Activated T-helper 17 cell treated with anti-CD3 and anti-CD28 coated beads, Interleukin-2, amount 50 U/mL, for 72 hours (primary cell): ENCODE results near the gene LRRC8E. TPM values are rescaled to one million over a fixed set of nuclear protein-coding genes. Genes with fewer than 3 reads are reported as not detected.

Source experiments
- ATAC-seq: fragments of 150-1000 bp; cut with Tn5 transposase; replicated peaks from 2 replicates; pipeline ENCODE4 v1.10.0; 2021; ENCODE audit warnings: mild to moderate bottlenecking, moderate library complexity
- H3K27ac Mint-ChIP-seq: one replicate; pipeline ENCODE4 v1.8.0; 2022; ENCODE audit warnings: mixed read lengths
- H3K27me3 Mint-ChIP-seq: one replicate; pipeline ENCODE4 v1.8.0; 2022; ENCODE audit warnings: mixed read lengths
- H3K36me3 Mint-ChIP-seq: one replicate; pipeline ENCODE4 v1.8.0; 2022; ENCODE audit warnings: low read depth, mild to moderate bottlenecking, mixed read lengths
- H3K4me1 Mint-ChIP-seq: one replicate; pipeline ENCODE4 v1.8.0; 2022; ENCODE audit warnings: mixed read lengths
- H3K4me3 Mint-ChIP-seq: one replicate; pipeline ENCODE4 v1.8.0; 2022; ENCODE audit warnings: mild to moderate bottlenecking, mixed read lengths
- H3K9me3 Mint-ChIP-seq: one replicate; pipeline ENCODE4 v1.8.0; 2022; ENCODE audit warnings: mixed read lengths
- total RNA-seq, 2 donors: library from RNA; stranded (reverse); gene quantifications; one replicate each; pipeline ENCODE4 v1.2.3, GENCODE V29; 2022

Gene LRRC8E
- total RNA-seq, 2 donors from 2014 or later: not detected

DNA sequence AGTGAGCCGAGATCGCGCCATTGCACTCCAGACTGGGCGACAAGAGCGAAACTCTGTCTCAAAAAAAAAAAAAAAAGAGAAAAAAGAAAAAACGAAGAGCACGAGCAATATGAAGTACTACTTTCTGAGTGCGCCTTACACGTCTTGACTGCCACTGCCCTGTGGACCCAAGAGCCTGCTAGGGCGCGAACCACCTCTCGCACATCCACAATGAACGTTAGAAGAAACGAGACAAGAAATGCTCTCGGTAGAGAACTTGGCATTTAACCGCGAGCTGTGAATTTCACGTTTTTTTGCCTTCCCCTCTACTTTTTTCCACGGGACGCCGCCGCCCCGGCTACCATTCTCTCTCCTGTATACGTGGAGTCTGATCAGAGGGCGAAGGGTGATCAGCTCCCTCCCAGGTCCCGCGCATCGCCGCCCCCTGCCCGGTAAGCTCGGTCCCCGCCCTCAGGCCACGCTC is 54.7 kb downstream of the LRRC8E start:
- H3K27ac Mint-ChIP-seq: peak overlapping the region; percentile 94
- peaks cover 22% of the 10 kb centered on the region for H3K4me1 Mint-ChIP-seq
- H3K9me3 Mint-ChIP-seq: no peaks in the 10 kb centered on the region
- H3K36me3 Mint-ChIP-seq: peaks cover 46% of the 10 kb centered on the region
- peak overlapping the region; percentile 98 for H3K4me3 Mint-ChIP-seq
- peak; percentile 10 for ATAC-seq
- no peaks in the 10 kb centered on the region for H3K27me3 Mint-ChIP-seq

DNA sequence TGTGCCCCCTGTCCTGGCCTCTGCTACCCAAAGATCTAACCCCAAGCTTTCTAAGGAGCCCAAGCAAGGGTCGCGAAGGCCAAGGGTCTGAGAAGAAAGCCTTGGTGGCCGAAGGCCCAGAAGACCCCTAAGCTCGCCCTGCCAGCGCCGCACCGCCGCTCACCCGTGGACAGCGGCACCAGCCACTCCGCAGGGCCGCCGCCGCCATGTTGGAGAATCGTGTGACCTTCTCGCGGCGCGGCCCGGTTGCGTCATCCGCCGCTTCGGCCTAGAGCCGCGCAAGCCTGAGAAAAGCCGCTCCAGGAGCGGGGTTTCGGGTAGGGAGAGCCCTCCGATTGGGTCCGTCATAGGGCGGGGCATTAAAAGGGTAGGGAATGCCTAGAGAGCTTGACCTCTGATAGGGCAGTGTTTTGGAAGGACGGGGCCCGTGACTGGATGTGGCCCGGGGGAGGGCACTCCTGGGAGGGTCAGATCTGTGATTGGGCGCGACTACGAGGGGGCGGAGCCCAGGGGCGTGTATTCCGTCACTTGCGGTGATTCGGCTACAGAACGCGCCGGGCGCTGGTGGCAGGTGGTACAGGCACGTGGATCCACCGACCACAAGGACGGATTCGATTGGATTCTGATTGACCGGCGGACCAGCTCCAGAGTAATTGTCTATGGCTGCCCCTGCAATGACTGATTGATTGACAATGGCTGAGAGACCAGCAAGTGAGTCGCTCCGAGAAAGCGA is 55.3 kb downstream of the LRRC8E start, which contains the start of gene TIMM44:
TSS of gene TIMM44 (minus strand) at position 223 of the 733 bp plus-strand sequence. CDS start at position 208, 15 bp downstream.
- Mint-ChIP-seq H3K4me1 (peaks cover 22% of the 10 kb centered on the region), H3K4me3 (peak within 1 kb of the TSS; percentile 98), H3K27ac (peak within 1 kb of the TSS; percentile 94), H3K9me3 (no peaks in the 10 kb centered on the region), H3K36me3 (peaks cover 40% of the 10 kb centered on the region), H3K27me3 (no peaks in the 10 kb centered on the region)
- peak; percentile 99 for ATAC-seq

DNA sequence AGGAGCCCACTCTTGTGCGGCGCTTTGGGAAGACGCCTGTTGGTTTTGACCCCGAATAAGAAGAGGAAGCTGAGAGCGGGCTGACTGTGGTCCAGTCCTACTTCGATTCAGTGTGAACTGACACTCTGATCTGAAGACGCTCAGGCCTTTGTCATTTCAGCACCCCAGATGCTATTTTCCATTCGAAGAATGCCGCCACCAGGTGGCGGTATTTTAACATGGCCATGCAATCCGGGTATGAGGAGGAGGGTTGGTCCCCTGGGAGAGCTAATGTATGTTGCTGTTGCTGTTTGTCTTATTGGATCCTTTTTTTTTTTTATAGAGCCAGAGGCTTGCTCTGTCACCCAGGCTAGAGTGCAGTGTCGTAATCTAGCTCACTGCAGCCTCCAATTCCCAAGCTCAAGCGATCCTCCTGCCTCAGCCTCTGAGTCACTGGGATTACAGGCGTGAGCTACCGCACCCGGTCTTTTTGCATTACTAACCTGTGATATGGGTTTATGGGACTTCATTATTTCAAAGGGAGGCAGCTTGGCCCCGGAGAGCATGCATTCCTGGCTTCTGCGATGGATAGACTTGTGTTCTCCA is 56.0 kb downstream of the LRRC8E start:
- H3K9me3 Mint-ChIP-seq: no peaks in the 10 kb centered on the region
- H3K27ac Mint-ChIP-seq: peak overlapping the region; percentile 94
- no peaks in the 10 kb centered on the region for H3K27me3 Mint-ChIP-seq
- peaks cover 33% of the 10 kb centered on the region for H3K36me3 Mint-ChIP-seq
- peak; percentile 57 for ATAC-seq
- H3K4me1 Mint-ChIP-seq: peaks cover 18% of the 10 kb centered on the region
- peak overlapping the region; percentile 98 for H3K4me3 Mint-ChIP-seq

DNA sequence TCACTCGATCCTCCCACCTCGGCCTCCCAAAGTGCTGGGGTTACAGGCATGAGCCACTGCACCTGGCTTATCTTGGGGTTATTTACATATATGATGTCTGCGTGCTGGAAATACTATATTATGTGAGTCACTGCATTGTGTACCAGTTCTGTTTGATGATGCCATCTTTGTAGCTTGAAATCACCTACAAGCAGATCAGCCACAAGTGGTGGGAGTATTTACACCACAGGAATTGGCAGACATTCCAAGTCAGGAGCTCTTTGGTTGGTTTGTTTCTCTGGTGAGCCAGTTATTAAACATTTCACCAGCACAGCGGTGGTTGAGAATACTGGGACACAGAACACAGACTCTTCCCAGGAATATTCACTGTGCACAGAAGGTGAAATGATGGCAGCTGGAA is 59.6 kb downstream of the LRRC8E start:
- no peak for ATAC-seq
- Mint-ChIP-seq H3K27ac (no peak overlapping the region), H3K4me1 (peaks cover 9% of the 10 kb centered on the region), H3K4me3 (no peak overlapping the region), H3K9me3 (no peaks in the 10 kb centered on the region), H3K36me3 (peaks cover 10% of the 10 kb centered on the region), H3K27me3 (no peaks in the 10 kb centered on the region)

Other genes with a start within 250 kb of the LRRC8E start
- not detected for gene RETN, start 219.5 kb upstream of the LRRC8E start, total RNA-seq
- not detected for gene MCEMP1, start 211.4 kb upstream of the LRRC8E start, total RNA-seq
- gene TRAPPC5, start 207.7 kb upstream of the LRRC8E start, total RNA-seq: 10 to 100 TPM; 61.8 to 82.5 TPM
- 1 to 10 TPM in 1 of 2 donors, under 1 TPM in 1; 0.65 to 2.8 TPM for gene FCER2, start 186.4 kb upstream of the LRRC8E start, total RNA-seq
- not detected for gene CLEC4G, start 156.4 kb upstream of the LRRC8E start, total RNA-seq
- not detected for gene CD209, start 141.0 kb upstream of the LRRC8E start, total RNA-seq
- gene CLEC4M, start 125.3 kb upstream of the LRRC8E start, total RNA-seq: not detected
- gene EVI5L, start 58.3 kb upstream of the LRRC8E start, total RNA-seq: 1 to 10 TPM; 3.6 to 4.5 TPM
- under 1 TPM; 0.19 to 0.21 TPM for gene PRR36, start 14.1 kb upstream of the LRRC8E start, total RNA-seq
- 10 to 100 TPM; 39.0 to 46.3 TPM for gene MAP2K7, start 15.4 kb downstream of the LRRC8E start, total RNA-seq
- 1 to 10 TPM; 3.7 to 7.6 TPM for gene TGFBR3L, start 26.3 kb downstream of the LRRC8E start, total RNA-seq
- 10 to 100 TPM; 16.4 to 20.9 TPM for gene SNAPC2, start 31.8 kb downstream of the LRRC8E start, total RNA-seq
- under 1 TPM in 1 of 2 donors, not detected in 1; 0.19 TPM for gene CTXN1, start 37.6 kb downstream of the LRRC8E start, total RNA-seq
- gene TIMM44, start 55.2 kb downstream of the LRRC8E start, total RNA-seq: 10 to 100 TPM; 49.8 to 81.5 TPM
- 100 to 1,000 TPM in 1 of 2 donors, 10 to 100 TPM in 1; 81.6 to 155 TPM for gene ELAVL1, start 117.1 kb downstream of the LRRC8E start, total RNA-seq
- gene CCL25, start 164.2 kb downstream of the LRRC8E start, total RNA-seq: under 1 TPM in 1 of 2 donors, not detected in 1; 0.48 TPM